Small intestine (tissue), 7 donors: ENCODE measurements around the gene ATP5PD. TPM values are rescaled to one million over a fixed set of nuclear protein-coding genes. Genes with fewer than 3 reads are reported as not detected.
A peak's percentile ranks its signal among the peaks of the same experiment; 100 is the strongest.

Experiments
- DNase-seq, 2 donors: peaks; one replicate each; pipeline versions ENCODE4 v3.0.0 to v3.0.0-alpha.2; 2013
- FAIRE-seq: peaks from 2 replicates; lab custom pipeline; 2012; peaks lifted over from hg19 to GRCh38; lab: Jason Lieb, UNC
- H3K27ac ChIP-seq, 3 donors: one replicate each; pipeline ENCODE4 v1.5.1; 2013; ENCODE audit warnings: low read length in 2 of 3, mild to moderate bottlenecking in 2 of 3, control low read depth in 1 of 3, inconsistent platforms in 1 of 3, low read depth in 1 of 3, moderate library complexity in 1 of 3
- H3K27me3 ChIP-seq, 3 donors: one replicate each; pipeline ENCODE4 v1.6.1; 2013; ENCODE audit warnings: low read length in 3 of 3, inconsistent platforms in 1 of 3; ENCODE audit not compliant: control insufficient read depth in 3 of 3, insufficient read depth in 3 of 3
- H3K36me3 ChIP-seq, 3 donors: one replicate each; pipeline ENCODE4 v1.6.1; 2013; ENCODE audit warnings: low read length in 3 of 3, inconsistent platforms in 1 of 3, low read depth in 1 of 3, mild to moderate bottlenecking in 1 of 3, moderate library complexity in 1 of 3; ENCODE audit not compliant: control insufficient read depth in 3 of 3, insufficient read depth in 2 of 3
- H3K4me1 ChIP-seq, 3 donors: one replicate each; pipeline ENCODE4 v1.6.1; 2013; ENCODE audit warnings: low read length in 2 of 3, inconsistent platforms in 1 of 3, low read depth in 1 of 3, mild to moderate bottlenecking in 1 of 3, moderate library complexity in 1 of 3; ENCODE audit not compliant: control insufficient read depth in 3 of 3, insufficient read depth in 2 of 3
- H3K4me3 ChIP-seq, 3 donors: one replicate each; pipeline ENCODE4 v1.5.1; 2013; ENCODE audit warnings: low read length in 3 of 3, control low read depth in 1 of 3, inconsistent platforms in 1 of 3, low read depth in 1 of 3, mild to moderate bottlenecking in 1 of 3, moderate library complexity in 1 of 3
- H3K9me3 ChIP-seq, 2 donors: one replicate each; pipeline ENCODE4 v1.6.1; 2013; ENCODE audit warnings: low read depth in 1 of 2, low read length in 1 of 2; ENCODE audit not compliant: control insufficient read depth in 2 of 2, insufficient read depth in 1 of 2
- WGBS, 3 donors: extraction: QIAGEN DNeasy Blood & Tissue Kit; methylation state at CpG; one replicate each; pipeline ENCODE4 v1.1.7; 2013; 5-methylcytosine and 5-hydroxymethylcytosine counted together
- polyA plus RNA-seq, 4 donors: library from polyadenylated mRNA; stranded (reverse) in 3 of 4; unstranded in 1 of 4; fragments of 200-250 nt in 3 of 4; fragments of 120-200 nt in 1 of 4; gene quantifications; one replicate each; pipeline versions ENCODE4 v1.2.1 to v1.2.3, GENCODE V29; 2013
- donor health status: healthy with polysubstance abuse.
- donor health status: control.
- donor health status: control.
- donor health status: Bipolar disorder and iron deficiency.
- donor health status: healthy.

The ATP5PD gene
- polyA plus RNA-seq, 4 donors: 286 to 919 (median 609) TPM

GRCh38 chr17:75064460-75064859, 17.7 kb upstream of the ATP5PD start:
- H3K36me3 ChIP-seq: peaks cover 7 to 56% (median 12%) of the 10 kb centered on the region in 3 donors
- peaks cover 0 to 4% (median 0%) of the 10 kb centered on the region in 3 donors for H3K4me1 ChIP-seq
- no peak overlapping the region for H3K27ac ChIP-seq
- DNase-seq: no peak
- WGBS, 3 donors: 79 to 87% (median 81%) methylated on average over 8 of the region's 8 CpGs
- no peak overlapping the region for H3K4me3 ChIP-seq
- no peaks in the 10 kb centered on the region for H3K9me3 ChIP-seq
- FAIRE-seq: no peak
- H3K27me3 ChIP-seq: no peaks in the 10 kb centered on the region

- no peak overlapping the region for H3K4me3 ChIP-seq
- FAIRE-seq: no peak
- DNase-seq: no peak
- no peaks in the 10 kb centered on the region for H3K9me3 ChIP-seq
- WGBS, 3 donors: 91 to 97% (median 95%) methylated on average over 11 of the region's 11 CpGs
- peaks cover 0 to 5% (median 0%) of the 10 kb centered on the region in 3 donors for H3K4me1 ChIP-seq
- no peak overlapping the region for H3K27ac ChIP-seq
- H3K36me3 ChIP-seq: peaks cover 7 to 59% (median 13%) of the 10 kb centered on the region in 3 donors
- H3K27me3 ChIP-seq: no peaks in the 10 kb centered on the region
These were observed 17.3 kb upstream of the ATP5PD start for GRCh38 chr17:75064040-75064439.

- H3K27ac ChIP-seq: no peak overlapping the region
- H3K27me3 ChIP-seq: no peaks in the 10 kb centered on the region
- WGBS, 3 donors: 84 to 95% (median 91%) methylated on average over 3 of the region's 3 CpGs
- H3K9me3 ChIP-seq: no peaks in the 10 kb centered on the region
- no peak overlapping the region for H3K4me3 ChIP-seq
- H3K36me3 ChIP-seq: peaks cover 7 to 59% (median 13%) of the 10 kb centered on the region in 3 donors
- FAIRE-seq (no peak), DNase-seq (no peak)
- peaks cover 0 to 5% (median 0%) of the 10 kb centered on the region in 3 donors for H3K4me1 ChIP-seq
These were observed 16.9 kb upstream of the ATP5PD start for GRCh38 chr17:75063626-75064025.

- 92 to 95% (median 92%) methylated on average over 13 of the region's 13 CpGs for WGBS, 3 donors
- Histone ChIP-seq H3K36me3 (peaks cover 7 to 61% (median 13%) of the 10 kb centered on the region in 3 donors), H3K4me1 (peaks cover 0 to 5% (median 0%) of the 10 kb centered on the region in 3 donors), H3K27ac (no peak overlapping the region), H3K27me3 (no peaks in the 10 kb centered on the region), H3K4me3 (no peak overlapping the region), H3K9me3 (no peaks in the 10 kb centered on the region)
- FAIRE-seq (no peak), DNase-seq (no peak)
These were observed 16.4 kb upstream of the ATP5PD start for GRCh38 chr17:75063201-75063600.

- 92 to 96% (median 93%) methylated on average over 8 of the region's 8 CpGs for WGBS, 3 donors
- DNase-seq: no peak
- Histone ChIP-seq H3K27ac (no peak overlapping the region), H3K9me3 (no peaks in the 10 kb centered on the region), H3K4me1 (peaks cover 0 to 5% (median 0%) of the 10 kb centered on the region in 3 donors), H3K4me3 (no peak overlapping the region), H3K36me3 (peaks cover 7 to 75% (median 13%) of the 10 kb centered on the region in 3 donors), H3K27me3 (no peaks in the 10 kb centered on the region)
- FAIRE-seq: no peak
These were observed 14.8 kb upstream of the ATP5PD start for GRCh38 chr17:75061618-75062017.

GRCh38 chr17:75061055-75061438, 14.3 kb upstream of the ATP5PD start:
- WGBS, 3 donors: 95 to 97% (median 95%) methylated on average over 10 of the region's 10 CpGs
- no peak for DNase-seq
- H3K27ac ChIP-seq: no peak overlapping the region

GRCh38 chr17:75060434-75061054, 13.8 kb upstream of the ATP5PD start:
- DNase-seq (no peak), FAIRE-seq (no peak)
- Histone ChIP-seq H3K4me3 (no peak overlapping the region), H3K27ac (peak overlapping the region in 1 of 3 donors; percentile 17), H3K9me3 (no peaks in the 10 kb centered on the region), H3K4me1 (peaks cover 0 to 5% (median 0%) of the 10 kb centered on the region in 3 donors), H3K27me3 (no peaks in the 10 kb centered on the region), H3K36me3 (peaks cover 7 to 78% (median 13%) of the 10 kb centered on the region in 3 donors)
- WGBS, 3 donors: 93 to 95% (median 94%) methylated on average over 26 of the region's 26 CpGs

More at GRCh38 chr17:75061055-75061438, 14.3 kb upstream of the ATP5PD start:
- H3K4me1 ChIP-seq: peaks cover 0 to 5% (median 0%) of the 10 kb centered on the region in 3 donors
- FAIRE-seq: no peak
- H3K27me3 ChIP-seq: no peaks in the 10 kb centered on the region
- H3K4me3 ChIP-seq: no peak overlapping the region
- peaks cover 7 to 76% (median 13%) of the 10 kb centered on the region in 3 donors for H3K36me3 ChIP-seq
- H3K9me3 ChIP-seq: no peaks in the 10 kb centered on the region

- H3K4me1 ChIP-seq: peaks cover 0 to 5% (median 0%) of the 10 kb centered on the region in 3 donors
- no peak overlapping the region for H3K4me3 ChIP-seq
- peaks cover 7 to 77% (median 13%) of the 10 kb centered on the region in 3 donors for H3K36me3 ChIP-seq
- no peaks in the 10 kb centered on the region for H3K27me3 ChIP-seq
- H3K9me3 ChIP-seq: no peaks in the 10 kb centered on the region
- 60 to 74% (median 72%) methylated on average over 25 of the region's 25 CpGs for WGBS, 3 donors
- FAIRE-seq (no peak), DNase-seq (peak; percentile 41 to 60)
- H3K27ac ChIP-seq: peak overlapping the region in 2 of 3 donors; percentile 18 to 32
These were observed 12.9 kb upstream of the ATP5PD start for GRCh38 chr17:75059369-75060345.
